ENCODE data around the gene PRDM10.
"Not testable (repeated sequence)": the region's sequence is repeated elsewhere in the genome, so short reads cannot be mapped to it uniquely, and the experiment has no call there.

PRDM10 gene

DNA sequence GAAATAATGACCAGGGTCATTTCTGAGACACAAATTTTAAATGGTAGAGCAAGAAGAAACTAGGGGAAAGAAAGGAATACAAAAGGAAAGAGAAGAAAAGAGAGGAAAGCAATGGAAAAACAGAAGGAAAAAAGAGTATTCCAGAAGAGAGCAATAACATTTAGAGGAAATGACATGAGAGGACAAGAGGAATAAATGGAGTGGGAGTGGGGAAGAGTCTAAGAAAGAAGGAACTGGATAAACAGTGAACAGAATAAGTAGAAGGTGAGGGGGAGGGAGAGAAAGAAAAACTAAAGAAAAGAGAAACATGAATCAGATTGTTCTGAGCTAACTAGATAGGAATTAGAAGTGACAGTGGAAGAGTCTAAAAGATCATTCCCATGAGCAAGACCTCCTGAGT is 28.4 kb downstream of the PRDM10 start:
- ATAC-seq (ENCODE audit: insufficient read depth, low read depth), result no peak
- Histone ChIP-seq H3K4me3 (ENCODE audit: low read depth in 1 of 2, low read length in 2 of 2) (no peak overlapping the region), H3K9ac (ENCODE audit: low read depth, low read length) (no peak overlapping the region), H3K4me2 (ENCODE audit: insufficient read depth, low read length) (no peak overlapping the region), H3K4me1 (ENCODE audit: insufficient read depth, low read length) (no peaks in the 10 kb centered on the region), H3K79me2 (ENCODE audit: insufficient read depth, low read length) (no peaks in the 10 kb centered on the region), H3K36me3 (ENCODE audit: insufficient read depth, low read length) (no peaks in the 10 kb centered on the region), H4K20me1 (ENCODE audit: insufficient read depth, low read length) (peaks cover 3% of the 10 kb centered on the region), H3K27ac (ENCODE audit: low read length) (no peak overlapping the region), H3K9me3 (ENCODE audit: insufficient read depth, low read length, severe bottlenecking) (no peaks in the 10 kb centered on the region), H3K27me3 (ENCODE audit: insufficient read depth, low read length, poor library complexity) (no peaks in the 10 kb centered on the region), H2AFZ (ENCODE audit: low read depth, low read length) (no peak overlapping the region)
- no peak for TF ChIP-seq EZH2 (IDR thresholded peaks at IDR 0.05; ENCODE audit: borderline replicate concordance, low read depth, low read length, severe bottlenecking)
- TF ChIP-seq, protein P1, sequence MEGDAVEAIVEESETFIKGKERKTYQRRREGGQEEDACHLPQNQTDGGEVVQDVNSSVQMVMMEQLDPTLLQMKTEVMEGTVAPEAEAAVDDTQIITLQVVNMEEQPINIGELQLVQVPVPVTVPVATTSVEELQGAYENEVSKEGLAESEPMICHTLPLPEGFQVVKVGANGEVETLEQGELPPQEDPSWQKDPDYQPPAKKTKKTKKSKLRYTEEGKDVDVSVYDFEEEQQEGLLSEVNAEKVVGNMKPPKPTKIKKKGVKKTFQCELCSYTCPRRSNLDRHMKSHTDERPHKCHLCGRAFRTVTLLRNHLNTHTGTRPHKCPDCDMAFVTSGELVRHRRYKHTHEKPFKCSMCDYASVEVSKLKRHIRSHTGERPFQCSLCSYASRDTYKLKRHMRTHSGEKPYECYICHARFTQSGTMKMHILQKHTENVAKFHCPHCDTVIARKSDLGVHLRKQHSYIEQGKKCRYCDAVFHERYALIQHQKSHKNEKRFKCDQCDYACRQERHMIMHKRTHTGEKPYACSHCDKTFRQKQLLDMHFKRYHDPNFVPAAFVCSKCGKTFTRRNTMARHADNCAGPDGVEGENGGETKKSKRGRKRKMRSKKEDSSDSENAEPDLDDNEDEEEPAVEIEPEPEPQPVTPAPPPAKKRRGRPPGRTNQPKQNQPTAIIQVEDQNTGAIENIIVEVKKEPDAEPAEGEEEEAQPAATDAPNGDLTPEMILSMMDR (IDR thresholded peaks at IDR 0.05; ENCODE audit: borderline replicate concordance, extremely low read depth, low read length, poor library complexity, severe bottlenecking), result no peak
- no peak for DNase-seq

DNA sequence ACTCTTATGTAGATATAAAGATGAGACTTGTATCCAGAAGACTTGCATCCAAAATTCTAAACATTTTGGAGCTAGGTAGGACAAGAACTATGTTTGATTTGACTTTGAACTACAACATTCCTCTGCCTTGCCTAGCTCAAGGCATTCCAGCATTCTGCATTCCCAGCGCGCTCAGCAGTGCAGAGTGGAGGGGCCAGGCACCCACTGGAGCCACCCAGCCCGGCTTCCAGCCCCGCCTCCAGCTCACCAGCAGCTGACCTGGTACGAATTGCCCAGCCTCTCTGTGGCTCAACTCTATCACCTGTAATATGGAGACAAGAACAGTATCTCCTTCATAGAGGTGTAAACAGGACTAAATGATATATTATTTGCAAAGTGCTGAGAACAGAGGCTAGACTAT is 28.8 kb downstream of the PRDM10 start:
- no peak overlapping the region for H3K4me2 ChIP-seq (ENCODE audit: insufficient read depth, low read length)
- no peak overlapping the region for H3K9ac ChIP-seq (ENCODE audit: low read depth, low read length)
- no peak overlapping the region for H2AFZ ChIP-seq (ENCODE audit: low read depth, low read length)
- ATAC-seq (ENCODE audit: insufficient read depth, low read depth), result no peak
- H3K36me3 ChIP-seq (ENCODE audit: insufficient read depth, low read length), result no peaks in the 10 kb centered on the region
- H4K20me1 ChIP-seq (ENCODE audit: insufficient read depth, low read length), result peaks cover 3% of the 10 kb centered on the region
- no peak for DNase-seq
- no peaks in the 10 kb centered on the region; the same call in 1 of the 2 replicates for H3K79me2 ChIP-seq (ENCODE audit: insufficient read depth, low read length)
- no peak overlapping the region for H3K4me3 ChIP-seq (ENCODE audit: low read depth in 1 of 2, low read length in 2 of 2)
- H3K27me3 ChIP-seq (ENCODE audit: insufficient read depth, low read length, poor library complexity), result no peaks in the 10 kb centered on the region
- no peaks in the 10 kb centered on the region for H3K9me3 ChIP-seq (ENCODE audit: insufficient read depth, low read length, severe bottlenecking)
- H3K27ac ChIP-seq (ENCODE audit: low read length), result no peak overlapping the region
- TF ChIP-seq, protein P1 (IDR thresholded peaks at IDR 0.05; ENCODE audit: borderline replicate concordance, extremely low read depth, low read length, poor library complexity, severe bottlenecking), result no peak
- TF ChIP-seq EZH2 (IDR thresholded peaks at IDR 0.05; ENCODE audit: borderline replicate concordance, low read depth, low read length, severe bottlenecking), result no peak
- H3K4me1 ChIP-seq (ENCODE audit: insufficient read depth, low read length), result no peaks in the 10 kb centered on the region

DNA sequence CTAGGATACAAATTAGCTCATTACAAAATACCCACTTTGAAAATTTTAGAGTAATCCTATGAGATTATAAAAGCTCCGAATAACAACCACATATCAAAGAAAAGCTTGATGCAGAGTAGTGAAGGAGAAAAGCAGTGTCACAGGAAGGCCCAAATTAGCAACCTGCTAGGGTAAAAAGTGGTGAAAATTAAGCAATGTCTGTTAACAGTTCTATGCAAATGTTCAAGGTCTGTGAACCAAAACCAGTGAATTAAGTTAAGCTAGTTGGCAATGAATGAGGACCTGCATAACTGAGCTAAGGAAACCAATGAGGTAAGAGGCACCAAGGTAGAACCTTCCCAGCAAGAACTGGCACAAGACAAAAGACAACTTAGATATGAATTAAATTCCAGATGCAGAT is 29.6 kb downstream of the PRDM10 start:
- no peak overlapping the region for H3K4me3 ChIP-seq (ENCODE audit: low read depth in 1 of 2, low read length in 2 of 2)
- H3K4me1 ChIP-seq (ENCODE audit: insufficient read depth, low read length), result no peaks in the 10 kb centered on the region
- H3K36me3 ChIP-seq (ENCODE audit: insufficient read depth, low read length), result no peaks in the 10 kb centered on the region
- no peak overlapping the region for H2AFZ ChIP-seq (ENCODE audit: low read depth, low read length)
- H4K20me1 ChIP-seq (ENCODE audit: insufficient read depth, low read length), result peaks cover 9% of the 10 kb centered on the region
- H3K27ac ChIP-seq (ENCODE audit: low read length), result no peak overlapping the region
- no peaks in the 10 kb centered on the region; the same call in 1 of the 2 replicates for H3K79me2 ChIP-seq (ENCODE audit: insufficient read depth, low read length)
- no peak overlapping the region for H3K4me2 ChIP-seq (ENCODE audit: insufficient read depth, low read length)
- DNase-seq (no peak), ATAC-seq (ENCODE audit: insufficient read depth, low read depth) (no peak)
- no peaks in the 10 kb centered on the region for H3K9me3 ChIP-seq (ENCODE audit: insufficient read depth, low read length, severe bottlenecking)
- no peak for TF ChIP-seq EZH2 (IDR thresholded peaks at IDR 0.05; ENCODE audit: borderline replicate concordance, low read depth, low read length, severe bottlenecking)
- TF ChIP-seq, protein P1 (IDR thresholded peaks at IDR 0.05; ENCODE audit: borderline replicate concordance, extremely low read depth, low read length, poor library complexity, severe bottlenecking), result no peak
- H3K27me3 ChIP-seq (ENCODE audit: insufficient read depth, low read length, poor library complexity), result no peaks in the 10 kb centered on the region
- no peak overlapping the region for H3K9ac ChIP-seq (ENCODE audit: low read depth, low read length)

DNA sequence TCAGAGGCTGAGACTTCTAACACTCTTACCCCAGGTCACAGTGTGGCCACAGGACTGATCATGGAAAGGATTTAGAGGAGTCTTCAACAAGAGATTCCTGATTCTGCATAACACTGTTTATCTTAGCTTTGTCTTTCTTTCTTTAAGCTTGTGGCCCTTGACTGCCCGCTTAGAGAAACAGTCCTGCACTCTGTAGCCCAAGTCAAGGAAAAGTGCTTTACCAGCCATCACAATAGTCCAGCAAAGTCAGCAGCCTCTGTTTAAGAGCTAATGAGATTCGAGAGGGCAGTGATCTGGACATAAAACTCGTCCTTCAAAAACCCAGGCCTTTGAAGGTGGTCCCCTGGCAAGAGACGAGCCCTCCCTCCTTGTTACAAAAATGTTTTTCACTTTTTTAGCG is 30.0 kb downstream of the PRDM10 start:
- H4K20me1 ChIP-seq (ENCODE audit: insufficient read depth, low read length), result peaks cover 9% of the 10 kb centered on the region
- H3K9me3 ChIP-seq (ENCODE audit: insufficient read depth, low read length, severe bottlenecking), result no peaks in the 10 kb centered on the region
- TF ChIP-seq EZH2 (IDR thresholded peaks at IDR 0.05; ENCODE audit: borderline replicate concordance, low read depth, low read length, severe bottlenecking), result no peak
- TF ChIP-seq, protein P1 (IDR thresholded peaks at IDR 0.05; ENCODE audit: borderline replicate concordance, extremely low read depth, low read length, poor library complexity, severe bottlenecking), result no peak
- no peaks in the 10 kb centered on the region for H3K4me1 ChIP-seq (ENCODE audit: insufficient read depth, low read length)
- H3K4me3 ChIP-seq (ENCODE audit: low read depth in 1 of 2, low read length in 2 of 2), result no peak overlapping the region
- no peak overlapping the region for H3K27ac ChIP-seq (ENCODE audit: low read length)
- DNase-seq (no peak), ATAC-seq (ENCODE audit: insufficient read depth, low read depth) (no peak)
- H3K9ac ChIP-seq (ENCODE audit: low read depth, low read length), result no peak overlapping the region
- no peak overlapping the region for H2AFZ ChIP-seq (ENCODE audit: low read depth, low read length)
- H3K27me3 ChIP-seq (ENCODE audit: insufficient read depth, low read length, poor library complexity), result no peaks in the 10 kb centered on the region
- H3K79me2 ChIP-seq (ENCODE audit: insufficient read depth, low read length), result no peaks in the 10 kb centered on the region; the same call in 1 of the 2 replicates
- H3K4me2 ChIP-seq (ENCODE audit: insufficient read depth, low read length), result no peak overlapping the region
- H3K36me3 ChIP-seq (ENCODE audit: insufficient read depth, low read length), result no peaks in the 10 kb centered on the region

DNA sequence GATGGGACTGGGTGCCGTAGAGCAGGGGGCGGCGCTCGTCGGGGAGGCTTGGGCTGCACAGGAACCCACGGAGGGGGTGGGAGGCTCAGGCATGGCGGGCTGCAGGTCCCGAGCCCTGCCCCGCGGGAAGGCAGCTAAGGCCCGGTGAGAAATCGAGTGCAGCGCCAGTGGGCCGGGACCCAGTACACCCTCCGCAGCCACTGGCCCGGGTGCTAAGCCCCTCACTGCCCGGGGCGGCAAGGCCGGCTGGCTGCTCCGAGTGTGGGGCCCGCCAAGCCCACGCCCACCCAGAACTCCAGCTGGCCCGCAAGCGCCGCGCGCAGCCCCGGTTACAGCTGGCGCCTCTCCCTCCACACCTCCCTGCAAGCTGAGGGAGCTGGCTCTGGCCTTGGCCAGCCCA is 30.8 kb downstream of the PRDM10 start:
- H3K4me1 ChIP-seq (ENCODE audit: insufficient read depth, low read length); H3K36me3 ChIP-seq (ENCODE audit: insufficient read depth, low read length); H3K27ac ChIP-seq (ENCODE audit: low read length); H3K4me3 ChIP-seq (ENCODE audit: low read depth in 1 of 2, low read length in 2 of 2); DNase-seq; H3K9ac ChIP-seq (ENCODE audit: low read depth, low read length); H3K4me2 ChIP-seq (ENCODE audit: insufficient read depth, low read length); H2AFZ ChIP-seq (ENCODE audit: low read depth, low read length); ATAC-seq (ENCODE audit: insufficient read depth, low read depth); H3K9me3 ChIP-seq (ENCODE audit: insufficient read depth, low read length, severe bottlenecking); H3K27me3 ChIP-seq (ENCODE audit: insufficient read depth, low read length, poor library complexity); H4K20me1 ChIP-seq (ENCODE audit: insufficient read depth, low read length); H3K79me2 ChIP-seq (ENCODE audit: insufficient read depth, low read length): not testable (repeated sequence)
